ENCODE measurements around the gene TNRC6B.

TNRC6B gene

GRCh38 chr22:40330615-40331014 is 152.9 kb downstream of the TNRC6B start:
- no peak for TF ChIP-seq CTCF (conservative IDR thresholded peaks at IDR 0.05; ENCODE audit: control insufficient read depth, insufficient read depth, low read depth, low read length)
- DNase-seq (ENCODE audit: low read depth), result no peak
- no peak overlapping the region for H3K4me3 ChIP-seq (ENCODE audit: control insufficient read depth, low read depth, low read length)

- no peak for DNase-seq (ENCODE audit: low read depth)
- H3K4me3 ChIP-seq (ENCODE audit: control insufficient read depth, low read depth, low read length), result no peak overlapping the region
- no peak for TF ChIP-seq CTCF (conservative IDR thresholded peaks at IDR 0.05; ENCODE audit: control insufficient read depth, insufficient read depth, low read depth, low read length)
These were observed 154.0 kb downstream of the TNRC6B start for GRCh38 chr22:40331706-40332105.

- DNase-seq (ENCODE audit: low read depth), result peak; percentile 44
- H3K4me3 ChIP-seq (ENCODE audit: control insufficient read depth, low read depth, low read length), result no peak overlapping the region
- TF ChIP-seq CTCF (conservative IDR thresholded peaks at IDR 0.05; ENCODE audit: control insufficient read depth, insufficient read depth, low read depth, low read length), result no peak
These were observed 154.6 kb downstream of the TNRC6B start for GRCh38 chr22:40332319-40332781.

- no peak for TF ChIP-seq CTCF (conservative IDR thresholded peaks at IDR 0.05; ENCODE audit: control insufficient read depth, insufficient read depth, low read depth, low read length)
- no peak for DNase-seq (ENCODE audit: low read depth)
- no peak overlapping the region for H3K4me3 ChIP-seq (ENCODE audit: control insufficient read depth, low read depth, low read length)
These were observed 156.3 kb downstream of the TNRC6B start for GRCh38 chr22:40334060-40334459.

- no peak for TF ChIP-seq CTCF (conservative IDR thresholded peaks at IDR 0.05; ENCODE audit: control insufficient read depth, insufficient read depth, low read depth, low read length)
- no peak for DNase-seq (ENCODE audit: low read depth)
- H3K4me3 ChIP-seq (ENCODE audit: control insufficient read depth, low read depth, low read length), result no peak overlapping the region
These were observed 157.2 kb downstream of the TNRC6B start for GRCh38 chr22:40334899-40335298.

- H3K4me3 ChIP-seq (ENCODE audit: control insufficient read depth, low read depth, low read length), result no peak overlapping the region
- DNase-seq (ENCODE audit: low read depth), result no peak
- no peak for TF ChIP-seq CTCF (conservative IDR thresholded peaks at IDR 0.05; ENCODE audit: control insufficient read depth, insufficient read depth, low read depth, low read length)
These were observed 157.6 kb downstream of the TNRC6B start for GRCh38 chr22:40335358-40335757.

GRCh38 chr22:40340044-40340443 is 162.3 kb downstream of the TNRC6B start:
- DNase-seq (ENCODE audit: low read depth), result no peak
- no peak overlapping the region for H3K4me3 ChIP-seq (ENCODE audit: control insufficient read depth, low read depth, low read length)
- TF ChIP-seq CTCF (conservative IDR thresholded peaks at IDR 0.05; ENCODE audit: control insufficient read depth, insufficient read depth, low read depth, low read length), result no peak

Measured in fibroblast of mammary gland (primary cell).